Measurements from ENCODE around the gene CAP2.

CAP2 gene

DNA sequence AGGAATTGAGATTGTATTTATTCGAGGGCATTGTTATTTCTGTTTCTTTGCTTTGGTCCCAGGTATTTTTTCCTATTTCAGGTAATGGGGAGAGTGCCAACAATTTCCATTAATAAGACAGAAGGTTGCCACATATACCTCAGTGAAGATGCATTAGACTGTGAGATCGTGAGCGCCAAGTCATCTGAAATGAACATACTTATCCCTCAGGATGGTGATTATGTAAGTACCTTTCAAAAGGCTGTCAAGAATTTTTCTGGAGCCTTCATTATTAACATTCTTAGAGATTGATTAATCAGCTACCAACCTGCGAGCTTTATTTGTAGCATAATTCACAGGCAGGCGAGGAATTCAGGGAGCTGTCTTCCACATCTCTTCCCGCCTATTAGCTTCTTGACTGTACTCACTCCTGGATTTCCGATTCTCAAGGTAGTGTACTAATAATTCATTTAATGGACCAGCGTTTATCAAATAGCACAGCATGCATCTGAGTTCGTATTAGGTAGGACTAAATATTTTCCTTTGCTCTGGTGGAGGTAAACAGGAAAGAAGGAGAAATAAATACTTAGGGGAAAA, 158.1 kb downstream of the CAP2 start:
- no peak for DNase-seq (ENCODE audit: low spot score)
- in situ Hi-C loops (cut with MboI; ENCODE audit: low pct_unique_long_range_greater_than_20kb, low sequenced_read_pairs, unreplicated experiment), result no loop called here

GRCh38 chr6:17552861-17553260, 159.5 kb downstream of the CAP2 start:
- TF ChIP-seq, protein P1, sequence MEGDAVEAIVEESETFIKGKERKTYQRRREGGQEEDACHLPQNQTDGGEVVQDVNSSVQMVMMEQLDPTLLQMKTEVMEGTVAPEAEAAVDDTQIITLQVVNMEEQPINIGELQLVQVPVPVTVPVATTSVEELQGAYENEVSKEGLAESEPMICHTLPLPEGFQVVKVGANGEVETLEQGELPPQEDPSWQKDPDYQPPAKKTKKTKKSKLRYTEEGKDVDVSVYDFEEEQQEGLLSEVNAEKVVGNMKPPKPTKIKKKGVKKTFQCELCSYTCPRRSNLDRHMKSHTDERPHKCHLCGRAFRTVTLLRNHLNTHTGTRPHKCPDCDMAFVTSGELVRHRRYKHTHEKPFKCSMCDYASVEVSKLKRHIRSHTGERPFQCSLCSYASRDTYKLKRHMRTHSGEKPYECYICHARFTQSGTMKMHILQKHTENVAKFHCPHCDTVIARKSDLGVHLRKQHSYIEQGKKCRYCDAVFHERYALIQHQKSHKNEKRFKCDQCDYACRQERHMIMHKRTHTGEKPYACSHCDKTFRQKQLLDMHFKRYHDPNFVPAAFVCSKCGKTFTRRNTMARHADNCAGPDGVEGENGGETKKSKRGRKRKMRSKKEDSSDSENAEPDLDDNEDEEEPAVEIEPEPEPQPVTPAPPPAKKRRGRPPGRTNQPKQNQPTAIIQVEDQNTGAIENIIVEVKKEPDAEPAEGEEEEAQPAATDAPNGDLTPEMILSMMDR (IDR thresholded peaks at IDR 0.05; ENCODE audit: extremely low read depth, insufficient read depth, missing control alignments), result no peak
- in situ Hi-C loops (cut with MboI; ENCODE audit: low pct_unique_long_range_greater_than_20kb, low sequenced_read_pairs, unreplicated experiment), result no loop called here
- no peak for DNase-seq (ENCODE audit: low spot score)

More for the DNA sequence above, 158.1 kb downstream of the CAP2 start:
- TF ChIP-seq, protein P1 (IDR thresholded peaks at IDR 0.05; ENCODE audit: extremely low read depth, insufficient read depth, missing control alignments), result no peak

- DNase-seq (ENCODE audit: low spot score), result no peak
- in situ Hi-C loops (cut with MboI; ENCODE audit: low pct_unique_long_range_greater_than_20kb, low sequenced_read_pairs, unreplicated experiment), result no loop called here
- TF ChIP-seq, protein P1 (IDR thresholded peaks at IDR 0.05; ENCODE audit: extremely low read depth, insufficient read depth, missing control alignments), result no peak
These were observed 162.6 kb downstream of the CAP2 start for GRCh38 chr6:17556014-17556413.

- DNase-seq (ENCODE audit: low spot score), result no peak
- in situ Hi-C loops (cut with MboI; ENCODE audit: low pct_unique_long_range_greater_than_20kb, low sequenced_read_pairs, unreplicated experiment), result no loop called here
- TF ChIP-seq, protein P1 (IDR thresholded peaks at IDR 0.05; ENCODE audit: extremely low read depth, insufficient read depth, missing control alignments), result no peak
These were observed 169.2 kb downstream of the CAP2 start for GRCh38 chr6:17562636-17563035.

DNA sequence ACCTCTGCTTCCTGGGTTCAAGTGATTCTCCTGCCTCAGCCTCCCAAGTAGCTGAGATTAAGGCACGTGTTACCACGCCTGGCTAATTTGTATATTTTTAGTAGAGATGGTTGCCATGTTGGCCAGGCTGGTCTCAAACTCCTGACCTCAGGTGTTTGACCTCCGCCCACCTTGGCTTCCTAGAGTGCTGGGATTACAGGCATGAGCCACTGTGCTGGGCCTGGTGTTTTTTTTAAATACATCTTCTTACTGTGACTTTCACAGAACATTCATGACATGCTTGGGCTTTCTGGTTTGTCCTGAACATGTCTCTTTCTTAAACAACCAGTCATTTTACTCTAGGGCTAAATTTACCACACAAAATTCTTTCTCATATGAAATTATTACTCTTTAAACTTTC, 172.0 kb downstream of the CAP2 start:
- TF ChIP-seq, protein P1 (IDR thresholded peaks at IDR 0.05; ENCODE audit: extremely low read depth, insufficient read depth, missing control alignments), result no peak
- no peak for DNase-seq (ENCODE audit: low spot score)
- in situ Hi-C loops (cut with MboI; ENCODE audit: low pct_unique_long_range_greater_than_20kb, low sequenced_read_pairs, unreplicated experiment), result no loop called here

- in situ Hi-C loops (cut with MboI; ENCODE audit: low pct_unique_long_range_greater_than_20kb, low sequenced_read_pairs, unreplicated experiment), result loop anchor here (25.0 kb wide), 2 partner anchors 237 to 413 kb away; no protein-coding TSS in a partner anchor
- TF ChIP-seq, protein P1 (IDR thresholded peaks at IDR 0.05; ENCODE audit: extremely low read depth, insufficient read depth, missing control alignments), result no peak
- DNase-seq (ENCODE audit: low spot score), result no peak
These were observed 181.6 kb downstream of the CAP2 start for GRCh38 chr6:17574866-17575560.

All from GM13977 (cell line).